HUES64 (cell line): ENCODE data around the gene RNPC3.
A peak's percentile ranks its signal among the peaks of the same experiment; 100 is the strongest.
"Not testable (repeated sequence)": the region's sequence is repeated elsewhere in the genome, so short reads cannot be mapped to it uniquely, and the experiment has no call there.

Experiments used
- H3K27ac ChIP-seq: 2 replicates; pipeline ENCODE4 v1.7.0; 2013; ENCODE audit warnings: low read depth, low read length, inconsistent platforms
- H3K27me3 ChIP-seq: 2 replicates; pipeline ENCODE4 v1.6.1; 2013; ENCODE audit warnings: mild to moderate bottlenecking, low read length; ENCODE audit not compliant: insufficient read depth
- H3K36me3 ChIP-seq: 2 replicates; pipeline ENCODE4 v1.6.1; 2013; ENCODE audit warnings: mild to moderate bottlenecking, low read length; ENCODE audit not compliant: insufficient read depth
- H3K4me1 ChIP-seq: 2 replicates; pipeline ENCODE4 v1.6.1; 2013; ENCODE audit warnings: mild to moderate bottlenecking, low read length, moderate library complexity; ENCODE audit not compliant: insufficient read depth
- H3K4me3 ChIP-seq: 2 replicates; pipeline ENCODE4 v1.5.1; 2013; ENCODE audit warnings: mild to moderate bottlenecking, low read length, moderate library complexity
- H3K9ac ChIP-seq: 2 replicates; pipeline ENCODE4 v1.6.1; 2013; ENCODE audit warnings: mild to moderate bottlenecking, low read depth, low read length
- H3K9me3 ChIP-seq: 2 replicates; pipeline ENCODE4 v1.6.1; 2013; ENCODE audit warnings: low read depth, low read length; ENCODE audit not compliant: insufficient read depth
- WGBS: fragments of 150-250, 120-280 bp; methylation state at CpG from one replicate; pipeline ENCODE4 v1.1.7; 2013; ENCODE audit warnings: missing lambda C conversion rate; 5-methylcytosine and 5-hydroxymethylcytosine counted together

The RNPC3 gene

GRCh38 chr1:103517380-103518047, 8.0 kb upstream of the RNPC3 start:
- no peak overlapping the region for H3K4me3 ChIP-seq
- H3K36me3 ChIP-seq, result no peaks in the 10 kb centered on the region
- H3K27ac ChIP-seq, result no peak overlapping the region
- no peaks in the 10 kb centered on the region for H3K4me1 ChIP-seq
- no peaks in the 10 kb centered on the region for H3K27me3 ChIP-seq
- H3K9ac ChIP-seq, result no peak overlapping the region
- H3K9me3 ChIP-seq, result no peaks in the 10 kb centered on the region
- 100% methylated on average over 1 of the region's 2 CpGs for WGBS

DNA sequence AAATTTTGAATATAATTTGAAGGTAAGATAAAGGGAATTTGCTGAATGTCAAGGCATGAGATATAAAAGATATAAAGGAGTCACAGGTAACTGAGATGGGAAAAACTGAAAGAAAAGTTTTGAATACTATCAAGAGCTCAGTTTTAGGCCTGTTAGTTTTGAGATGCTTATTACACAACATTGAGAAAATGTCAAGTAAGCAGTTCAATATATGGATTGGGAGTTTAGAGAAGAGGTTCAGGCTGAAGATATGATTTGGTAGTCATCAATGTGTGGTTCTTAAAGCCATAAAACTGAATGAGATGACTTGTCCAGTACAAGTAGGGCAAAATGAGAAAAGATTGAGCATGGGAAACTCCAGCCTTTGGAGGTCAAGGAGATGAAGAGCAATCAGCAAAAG, 4.7 kb upstream of the RNPC3 start:
- Histone ChIP-seq H3K4me3 (no peak overlapping the region), H3K4me1 (0 out of 2 replicates have a peak, but pooled peaks cover 4% of the 10 kb centered on the region), H3K27ac (no peak overlapping the region), H3K27me3 (no peaks in the 10 kb centered on the region), H3K9ac (no peak overlapping the region), H3K36me3 (no peaks in the 10 kb centered on the region), H3K9me3 (0 out of 2 replicates have a peak, but pooled peaks cover 4% of the 10 kb centered on the region)

GRCh38 chr1:103523346-103523745, 2.2 kb upstream of the RNPC3 start:
- H3K4me1 ChIP-seq, result peaks cover 12% of the 10 kb centered on the region
- WGBS, result 97% methylated on average over 1 of the region's 3 CpGs
- no peak overlapping the region for H3K4me3 ChIP-seq
- H3K9me3 ChIP-seq, result 0 out of 2 replicates have a peak, but pooled peaks cover 4% of the 10 kb centered on the region
- H3K9ac ChIP-seq, result no peak overlapping the region
- H3K27ac ChIP-seq, result no peak overlapping the region
- H3K36me3 ChIP-seq, result peaks cover 6% of the 10 kb centered on the region
- no peaks in the 10 kb centered on the region for H3K27me3 ChIP-seq

DNA sequence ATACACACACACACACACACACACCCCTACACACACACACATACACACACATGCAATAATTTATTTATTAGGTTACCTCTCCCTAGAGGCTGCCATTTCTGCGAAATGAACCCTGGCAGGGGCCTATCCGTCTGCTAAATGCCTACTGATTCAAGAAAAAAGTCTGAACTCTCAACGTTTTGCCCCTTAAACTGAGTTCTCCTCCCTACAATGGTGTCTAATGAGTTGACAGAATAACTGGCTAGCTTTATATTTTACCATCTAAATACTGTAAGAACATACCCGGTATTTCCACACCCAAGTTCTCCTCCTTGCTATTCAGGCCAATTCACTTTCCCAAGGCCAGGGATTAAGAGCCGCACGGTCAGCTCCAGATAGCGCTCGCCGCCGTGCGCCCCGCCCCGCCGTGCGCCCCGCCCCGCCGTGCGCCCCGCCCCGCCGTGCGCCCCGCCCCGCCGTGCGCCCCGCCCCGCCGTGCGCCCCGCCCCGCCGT, 339 bp upstream of the RNPC3 start:
- H3K9me3 ChIP-seq, result 0 out of 2 replicates have a peak, but pooled peaks cover 4% of the 10 kb centered on the region
- peak overlapping the region; percentile 53 for H3K4me3 ChIP-seq
- H3K27ac ChIP-seq, result no peak overlapping the region
- 36% methylated on average over 6 of the region's 34 CpGs for WGBS
- no peak overlapping the region for H3K9ac ChIP-seq
- H3K4me1 ChIP-seq, result peaks cover 12% of the 10 kb centered on the region
- H3K27me3 ChIP-seq, result no peaks in the 10 kb centered on the region
- peaks cover 18% of the 10 kb centered on the region for H3K36me3 ChIP-seq

GRCh38 chr1:103527331-103527730, 1.8 kb downstream of the RNPC3 start:
- Histone ChIP-seq H3K9ac (no peak overlapping the region), H3K4me3 (peak overlapping the region; percentile 94), H3K27ac (no peak overlapping the region), H3K4me1 (peaks cover 12% of the 10 kb centered on the region), H3K9me3 (0 out of 2 replicates have a peak, but pooled peaks cover 4% of the 10 kb centered on the region), H3K27me3 (no peaks in the 10 kb centered on the region), H3K36me3 (peaks cover 24% of the 10 kb centered on the region)
- 79% methylated on average over 1 of the region's 2 CpGs for WGBS

DNA sequence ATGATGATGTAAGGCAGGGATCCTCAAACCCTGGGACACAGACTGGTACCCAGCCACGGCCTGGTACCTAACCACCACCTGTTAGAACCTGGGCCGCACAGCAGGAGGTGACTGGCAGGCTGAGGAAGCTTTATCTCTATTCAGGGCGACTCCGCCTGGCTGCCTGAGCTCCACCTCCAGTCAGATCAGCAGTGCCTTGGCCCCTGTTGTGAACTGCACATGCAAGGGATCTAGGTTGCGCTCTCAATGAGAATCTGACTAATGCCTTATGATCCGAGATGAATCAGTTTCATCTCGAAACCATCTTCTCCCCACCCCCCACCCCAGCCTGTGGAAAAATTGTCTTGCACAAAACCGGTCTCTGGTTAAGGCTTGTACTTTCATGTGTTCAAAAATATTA, 4.2 kb downstream of the RNPC3 start:
- peaks cover 37% of the 10 kb centered on the region for H3K36me3 ChIP-seq
- no peaks in the 10 kb centered on the region for H3K27me3 ChIP-seq
- H3K4me1 ChIP-seq, result peaks cover 12% of the 10 kb centered on the region
- H3K4me3 ChIP-seq, result no peak overlapping the region
- no peaks in the 10 kb centered on the region for H3K9me3 ChIP-seq
- 80% methylated on average over 7 of the region's 8 CpGs for WGBS
- no peak overlapping the region for H3K9ac ChIP-seq
- no peak overlapping the region for H3K27ac ChIP-seq

- no peaks in the 10 kb centered on the region for H3K9me3 ChIP-seq
- no peak overlapping the region for H3K9ac ChIP-seq
- 97% methylated on average over 2 of the region's 2 CpGs for whole genome bisulfite sequencing
- no peaks in the 10 kb centered on the region for H3K4me1 ChIP-seq
- H3K27ac ChIP-seq, result no peak overlapping the region
- H3K4me3 ChIP-seq, result no peak overlapping the region
- peaks cover 97% of the 10 kb centered on the region for H3K36me3 ChIP-seq
- H3K27me3 ChIP-seq, result no peaks in the 10 kb centered on the region
Measured at GRCh38 chr1:103538226-103538625, 12.7 kb downstream of the RNPC3 start.

DNA sequence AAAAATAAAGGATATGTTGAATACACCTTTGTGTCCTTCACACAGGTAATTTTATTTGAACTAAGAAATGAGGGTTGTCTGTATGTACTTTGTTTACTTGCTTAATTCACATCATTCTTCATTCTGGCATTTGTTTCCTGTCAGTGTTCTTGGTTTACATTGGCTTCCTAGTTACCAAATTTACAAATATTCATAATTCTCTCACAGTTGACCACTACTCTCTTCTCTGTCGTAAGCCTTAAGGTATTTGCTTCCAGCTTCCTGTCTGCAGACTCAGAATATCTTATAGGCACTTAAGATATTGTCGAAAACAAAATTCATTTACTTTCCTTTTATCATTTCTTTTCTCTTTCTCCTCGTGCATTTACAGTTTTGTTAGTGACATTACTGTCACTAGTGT, 15.9 kb downstream of the RNPC3 start:
- Histone ChIP-seq H3K9ac (no peak overlapping the region), H3K36me3 (peaks cover 99% of the 10 kb centered on the region), H3K4me1 (no peaks in the 10 kb centered on the region), H3K27me3 (no peaks in the 10 kb centered on the region), H3K4me3 (no peak overlapping the region), H3K27ac (no peak overlapping the region), H3K9me3 (no peaks in the 10 kb centered on the region)
- WGBS, result 95% methylated on average over 2 of the region's 3 CpGs

DNA sequence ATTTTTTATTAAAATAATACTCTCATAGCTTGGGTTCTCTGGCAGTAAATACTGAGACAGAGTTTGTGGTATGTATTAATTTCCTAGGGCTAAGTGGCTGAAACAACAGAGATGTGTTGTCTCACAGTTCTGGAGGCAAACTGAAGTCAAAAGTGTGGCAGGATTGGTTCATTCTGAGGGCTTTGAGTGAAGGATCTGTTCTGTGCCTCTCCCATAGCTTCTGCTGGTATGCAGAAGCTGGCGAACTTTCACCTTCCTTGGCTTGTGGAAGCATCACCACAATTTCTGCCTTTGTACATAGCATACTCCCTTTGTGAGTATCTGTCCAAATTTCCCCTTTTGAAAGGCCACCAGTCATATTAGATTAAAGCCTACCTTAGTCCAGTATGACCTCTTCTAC, 21.0 kb downstream of the RNPC3 start:
- no peak overlapping the region for H3K4me3 ChIP-seq
- WGBS, result 90% methylated on average over 1 of the region's 1 CpG
- peaks cover 97% of the 10 kb centered on the region for H3K36me3 ChIP-seq
- H3K4me1 ChIP-seq, result no peaks in the 10 kb centered on the region
- no peaks in the 10 kb centered on the region for H3K27me3 ChIP-seq
- no peak overlapping the region for H3K27ac ChIP-seq
- no peak overlapping the region for H3K9ac ChIP-seq
- H3K9me3 ChIP-seq, result no peaks in the 10 kb centered on the region

- H3K4me3 ChIP-seq, result no peak overlapping the region
- no peak overlapping the region for H3K27ac ChIP-seq
- no peaks in the 10 kb centered on the region for H3K9me3 ChIP-seq
- WGBS, result 97% methylated on average over 3 of the region's 3 CpGs
- H3K9ac ChIP-seq, result no peak overlapping the region
- H3K4me1 ChIP-seq, result no peaks in the 10 kb centered on the region
- H3K36me3 ChIP-seq, result peaks cover 97% of the 10 kb centered on the region
- H3K27me3 ChIP-seq, result no peaks in the 10 kb centered on the region
Measured at GRCh38 chr1:103547840-103548239, 22.3 kb downstream of the RNPC3 start.

- no peaks in the 10 kb centered on the region for H3K4me1 ChIP-seq
- no peaks in the 10 kb centered on the region for H3K9me3 ChIP-seq
- H3K27me3 ChIP-seq, result no peaks in the 10 kb centered on the region
- H3K9ac ChIP-seq, result no peak overlapping the region
- H3K27ac ChIP-seq, result no peak overlapping the region
- H3K4me3 ChIP-seq, result no peak overlapping the region
- peaks cover 4% of the 10 kb centered on the region for H3K36me3 ChIP-seq
Measured at GRCh38 chr1:103560427-103560826, 34.9 kb downstream of the RNPC3 start.

DNA sequence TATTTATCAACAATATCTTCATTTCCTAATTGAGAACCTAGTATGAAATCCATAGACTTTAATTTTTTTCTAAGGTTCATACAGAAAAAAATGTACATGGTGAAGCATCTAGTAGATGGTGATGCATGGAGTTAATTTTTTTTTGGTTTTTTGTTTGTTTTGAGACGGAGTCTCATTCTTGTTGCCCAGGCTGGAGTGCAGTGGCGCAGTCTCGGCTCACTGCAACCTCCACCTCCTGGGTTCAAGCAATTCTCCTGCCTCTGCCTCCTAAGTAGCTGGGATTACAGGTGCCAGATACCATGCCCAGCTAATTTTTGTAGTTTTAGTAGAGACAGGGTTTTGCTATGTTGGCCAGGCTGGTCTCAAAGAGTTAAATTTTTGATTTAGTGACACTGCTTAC, 35.6 kb downstream of the RNPC3 start:
- not testable (repeated sequence) for H3K9ac ChIP-seq, H3K4me1 ChIP-seq, H3K9me3 ChIP-seq, H3K4me3 ChIP-seq, H3K27ac ChIP-seq, H3K27me3 ChIP-seq, H3K36me3 ChIP-seq
- WGBS, result 99% methylated on average over 3 of the region's 3 CpGs
